Endothelial cell of umbilical vein (primary cell): ENCODE results near the gene SCAMP1. TPM values are rescaled to one million over a fixed set of nuclear protein-coding genes. Genes with fewer than 3 reads are reported as not detected.

Experiments
- BruUV-seq: library from RNA; stranded (reverse); fragments of 400-500 nt; replicated peaks from 2 replicates; lab custom pipeline; 2021; lab: Mats Ljungman, UMichigan
- CTCF ChIA-PET: fragments of 300-600, 350-600 bp; sonication (Branson Sonifier 250); formaldehyde crosslinking; loops from one replicate; lab custom pipeline; 2021; ENCODE audit warnings: antibody characterized with exemption, inconsistent platforms; lab: Charles Lee
- POLR2A ChIA-PET: fragments of 300-600, 350-600 bp; sonication (Branson Sonifier 250); formaldehyde crosslinking; loops from one replicate; lab custom pipeline; 2021; ENCODE audit warnings: antibody characterized with exemption, inconsistent platforms; lab: Charles Lee
- DNase-seq: peaks from one replicate; pipeline ENCODE4 v3.0.0-alpha.2; 2011; ENCODE audit warnings: low read depth, low spot score
- FAIRE-seq: peaks from 2 replicates; lab custom pipeline; 2011; peaks lifted over from hg19 to GRCh38; lab: Jason Lieb, UNC
- H2AFZ ChIP-seq: 2 replicates; pipeline ENCODE4 v1.6.0; 2012; ENCODE audit warnings: low read depth, low read length, control low read depth, inconsistent platforms
- H3K27ac ChIP-seq: 2 replicates; pipeline ENCODE4 v1.5.1; 2011; ENCODE audit warnings: low read depth, mild to moderate bottlenecking, control low read depth, low read length, moderate library complexity; ENCODE audit not compliant: insufficient read depth
- H3K27me3 ChIP-seq, 2 experiments: 2 replicates each; pipeline versions ENCODE4 v1.6.0 to v1.6.1; 2011; ENCODE audit warnings: low read length in 2 of 2, mixed read lengths in 1 of 2; ENCODE audit not compliant: control insufficient read depth in 2 of 2, insufficient read depth in 2 of 2
- H3K36me3 ChIP-seq, 2 experiments: 2 replicates in 1 of 2; 3 replicates in 1 of 2; pipeline ENCODE4 v1.5.1; 2011; ENCODE audit warnings: low read length in 2 of 2, mild to moderate bottlenecking in 1 of 2, moderate library complexity in 1 of 2; ENCODE audit not compliant: control insufficient read depth in 2 of 2, insufficient read depth in 2 of 2; ENCODE audit errors: extremely low read depth in 1 of 2
- H3K4me1 ChIP-seq: 3 replicates; pipeline ENCODE4 v1.5.1; 2011; ENCODE audit warnings: mild to moderate bottlenecking, low read length; ENCODE audit not compliant: control insufficient read depth, insufficient read depth; ENCODE audit errors: extremely low read depth
- H3K4me2 ChIP-seq: 2 replicates; pipeline ENCODE4 v1.6.1; 2011; ENCODE audit warnings: low read length, control low read depth, mixed read lengths; ENCODE audit not compliant: insufficient read depth
- H3K4me3 ChIP-seq, 3 experiments: fragments of 200-600 bp in 1 of 3; sonication (generic), shearing (Covaris generic) in 1 of 3; replicated peaks in 1 of 3; 2 replicates each; pipeline ENCODE4 v1.5.1; 2011 to 2016; ENCODE audit warnings: control low read depth in 3 of 3, low read length in 3 of 3, mild to moderate bottlenecking in 2 of 3, inconsistent platforms in 1 of 3, low read depth in 1 of 3, moderate library complexity in 1 of 3; ENCODE audit not compliant: insufficient read depth in 1 of 3
- H3K79me2 ChIP-seq: 2 replicates; pipeline ENCODE4 v1.6.0; 2012; ENCODE audit warnings: low read length, inconsistent platforms; ENCODE audit not compliant: control insufficient read depth, insufficient read depth
- H3K9ac ChIP-seq: replicated peaks from 2 replicates; pipeline ENCODE3; 2011; ENCODE audit warnings: low read length, control low read depth; ENCODE audit not compliant: insufficient read depth; ENCODE audit errors: extremely low read depth
- H3K9me1 ChIP-seq: replicated peaks from 3 replicates; pipeline ENCODE4 v1.6.0; 2011; ENCODE audit warnings: mild to moderate bottlenecking, low read length; ENCODE audit not compliant: control insufficient read depth, insufficient read depth; ENCODE audit errors: extremely low read depth
- H3K9me3 ChIP-seq: replicated peaks from 2 replicates; pipeline ENCODE4 v1.5.1; 2012; ENCODE audit warnings: low read length, inconsistent platforms; ENCODE audit not compliant: control insufficient read depth, insufficient read depth
- H4K20me1 ChIP-seq: replicated peaks from 2 replicates; pipeline ENCODE3; 2011; ENCODE audit warnings: mild to moderate bottlenecking, low read length; ENCODE audit not compliant: control insufficient read depth, insufficient read depth; ENCODE audit errors: extremely low read depth
- EZH2 ChIP-seq: IDR thresholded peaks from 2 replicates; pipeline ENCODE4 v1.6.1; 2012; ENCODE audit warnings: borderline replicate concordance, low read depth, mild to moderate bottlenecking, moderate library complexity, low read length, inconsistent platforms; ENCODE audit not compliant: severe bottlenecking
- FOS ChIP-seq: IDR thresholded peaks from 2 replicates; pipeline ENCODE4 v1.6.1; 2011; ENCODE audit warnings: mild to moderate bottlenecking, low read length, moderate library complexity, borderline replicate concordance; ENCODE audit not compliant: insufficient read depth
- GATA2 ChIP-seq: IDR thresholded peaks from 2 replicates; pipeline ENCODE4 v1.7.0; 2011; ENCODE audit warnings: low read depth, mild to moderate bottlenecking, moderate library complexity, mixed read lengths, low read length; ENCODE audit not compliant: insufficient read length, insufficient read depth
- JUN ChIP-seq: IDR thresholded peaks from 2 replicates; pipeline ENCODE4 v1.6.1; 2011; ENCODE audit warnings: borderline replicate concordance, low read depth; ENCODE audit not compliant: insufficient read length, insufficient read depth
- MAX ChIP-seq: IDR thresholded peaks from 2 replicates; pipeline ENCODE4 v1.6.1; 2011; ENCODE audit not compliant: insufficient read depth, insufficient read length
- MYC ChIP-seq: IDR thresholded peaks from one replicate; pipeline ENCODE4 v1.6.1; 2011; ENCODE audit warnings: mild to moderate bottlenecking, low read depth, low read length
- POLR2A ChIP-seq: IDR thresholded peaks from 2 replicates; pipeline ENCODE4 v1.6.1; 2012; ENCODE audit warnings: low read depth, mild to moderate bottlenecking, control low read depth, low read length
- POLR2AphosphoS5 ChIP-seq: IDR thresholded peaks from 2 replicates; pipeline ENCODE4 v1.6.1; 2012; ENCODE audit warnings: low read depth, mild to moderate bottlenecking, control low read depth, low read length, moderate library complexity; ENCODE audit not compliant: insufficient read depth
- dilution Hi-C: fragments of 300-500 bp; cut with MboI; formaldehyde crosslinking; loops from one replicate; pipeline ENCODE4 v1.15.0; 2019; ENCODE audit warnings: low sequenced_read_pairs; ENCODE audit not compliant: extremely low pct_ligation_motif_present
- intact Hi-C: fragments of 100-400 bp; cut with micrococcal nuclease; formaldehyde crosslinking; loops from one replicate; pipeline ENCODE4 v1.10.0; 2022
- polyA plus RNA-seq, 4 experiments: library from polyadenylated mRNA; depleted of rRNA in 3 of 4; stranded (reverse) in 3 of 4; unstranded in 1 of 4; fragments of >200 nt; gene quantifications; 2 replicates each; pipeline versions ENCODE4 v1.2.1 to v1.2.3, GENCODE V29; 2011 to 2012; ENCODE audit warnings: missing spikeins in 1 of 4
- total RNA-seq: library from RNA; stranded (reverse); gene quantifications from 2 replicates; pipeline ENCODE4 v1.2.3, GENCODE V29; 2021
- TF ChIP-seq, protein P1 (sequence below), 2 donors: IDR thresholded peaks; 1 replicate in 1 of 2; 2 replicates in 1 of 2; pipeline ENCODE4 v1.5.1; 2011; ENCODE audit warnings: low read length in 2 of 2, mild to moderate bottlenecking in 2 of 2, moderate library complexity in 2 of 2, control low read depth in 1 of 2, inconsistent platforms in 1 of 2, low read depth in 1 of 2; ENCODE audit not compliant: insufficient read depth in 1 of 2; ENCODE audit errors: extremely low read depth in 1 of 2

The SCAMP1 gene
- total and polyA plus RNA-seq, 2 donors (not counting 3 experiments of a cell fraction or from before 2014, with no cell fraction given): 13.7 to 29.0 TPM

DNA sequence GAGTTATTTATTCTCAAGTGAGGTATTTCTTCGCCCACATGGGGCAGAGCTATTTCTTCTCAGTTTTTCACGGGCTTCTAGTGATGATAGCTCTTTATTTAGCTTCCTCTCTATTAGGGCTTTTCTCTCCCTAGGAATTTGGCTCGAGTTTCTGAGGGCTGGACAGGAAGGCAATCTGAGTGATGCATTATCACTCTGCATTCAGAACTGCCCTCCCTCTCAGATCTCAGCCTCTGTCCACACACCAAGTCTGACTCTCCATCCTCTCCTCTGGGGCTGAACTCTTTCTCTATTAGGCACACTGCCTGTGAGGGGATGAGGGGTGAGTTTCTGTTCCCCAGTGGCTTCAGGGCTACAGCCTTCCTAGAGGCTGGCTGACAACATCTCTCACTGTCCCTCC lies 14.9 kb upstream of the SCAMP1 start:
- peaks cover 5% of the 10 kb centered on the region for H3K4me1 ChIP-seq
- H3K9ac ChIP-seq: no peak overlapping the region
- TF ChIP-seq EZH2 (no peak), MYC (no peak), FOS (no peak), GATA2 (no peak), POLR2A (no peak), MAX (no peak), POLR2AphosphoS5 (no peak), JUN (no peak)
- TF ChIP-seq, protein P1, sequence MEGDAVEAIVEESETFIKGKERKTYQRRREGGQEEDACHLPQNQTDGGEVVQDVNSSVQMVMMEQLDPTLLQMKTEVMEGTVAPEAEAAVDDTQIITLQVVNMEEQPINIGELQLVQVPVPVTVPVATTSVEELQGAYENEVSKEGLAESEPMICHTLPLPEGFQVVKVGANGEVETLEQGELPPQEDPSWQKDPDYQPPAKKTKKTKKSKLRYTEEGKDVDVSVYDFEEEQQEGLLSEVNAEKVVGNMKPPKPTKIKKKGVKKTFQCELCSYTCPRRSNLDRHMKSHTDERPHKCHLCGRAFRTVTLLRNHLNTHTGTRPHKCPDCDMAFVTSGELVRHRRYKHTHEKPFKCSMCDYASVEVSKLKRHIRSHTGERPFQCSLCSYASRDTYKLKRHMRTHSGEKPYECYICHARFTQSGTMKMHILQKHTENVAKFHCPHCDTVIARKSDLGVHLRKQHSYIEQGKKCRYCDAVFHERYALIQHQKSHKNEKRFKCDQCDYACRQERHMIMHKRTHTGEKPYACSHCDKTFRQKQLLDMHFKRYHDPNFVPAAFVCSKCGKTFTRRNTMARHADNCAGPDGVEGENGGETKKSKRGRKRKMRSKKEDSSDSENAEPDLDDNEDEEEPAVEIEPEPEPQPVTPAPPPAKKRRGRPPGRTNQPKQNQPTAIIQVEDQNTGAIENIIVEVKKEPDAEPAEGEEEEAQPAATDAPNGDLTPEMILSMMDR (IDR thresholded peaks at IDR 0.05; ENCODE audit: extremely low read depth in 1 of 2, insufficient read depth in 1 of 2, low read depth in 1 of 2, low read length in 2 of 2): no peak
- POLR2A ChIA-PET: no interaction called here
- intact Hi-C loops: no loop called here
- DNase-seq (peak; percentile 19), FAIRE-seq (no peak)
- H3K4me3 ChIP-seq: no peak overlapping the region
- H3K9me1 ChIP-seq: no peaks in the 10 kb centered on the region
- dilution Hi-C loops: no loop called here
- CTCF ChIA-PET: interaction anchor here (0.9 to 1.0 kb wide), 2 partner anchors 13 to 45 kb away, joined by 3 read pairs; no protein-coding TSS in a partner anchor
- no peak overlapping the region for H3K27ac ChIP-seq
- BruUV-seq: no TSS peak
- H3K4me2 ChIP-seq: no peak overlapping the region
- H3K9me3 ChIP-seq: no peaks in the 10 kb centered on the region
- H3K36me3 ChIP-seq: no peaks in the 10 kb centered on the region
- H3K27me3 ChIP-seq: no peaks in the 10 kb centered on the region
- H2AFZ ChIP-seq: peak overlapping the region; percentile 83
- H4K20me1 ChIP-seq: no peaks in the 10 kb centered on the region
- H3K79me2 ChIP-seq: no peaks in the 10 kb centered on the region
